ENCODE data around the gene CERS4.
"Not testable (repeated sequence)": the region's sequence is repeated elsewhere in the genome, so short reads cannot be mapped to it uniquely, and the experiment has no call there.

Gene CERS4

GRCh38 chr19:8210421-8211101, 1.4 kb downstream of the CERS4 start:
- DNase-seq (ENCODE audit: low spot score), result peak; percentile 26

DNA sequence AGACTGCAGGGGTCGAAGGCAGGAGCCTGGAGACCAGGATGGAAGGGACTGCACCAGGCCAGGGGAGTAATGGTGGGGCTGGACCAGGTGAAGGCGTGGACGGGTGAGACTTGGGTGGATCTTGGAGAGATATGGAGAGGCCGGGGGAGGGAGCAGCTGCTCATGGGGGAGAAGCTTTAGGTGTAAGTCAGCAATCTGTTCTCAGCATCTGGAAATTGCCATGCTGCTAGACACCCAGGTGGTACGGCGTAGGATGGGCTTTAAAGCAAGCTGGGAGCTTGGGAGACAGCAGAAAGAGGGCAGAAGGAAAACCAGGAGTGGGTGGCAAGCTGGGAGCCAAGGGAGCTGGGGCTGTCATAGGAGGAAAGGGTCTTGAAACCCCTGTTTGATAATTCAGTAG, 3.0 kb downstream of the CERS4 start:
- no peak for DNase-seq (ENCODE audit: low spot score)

GRCh38 chr19:8212916-8213315, 3.7 kb downstream of the CERS4 start:
- no peak for DNase-seq (ENCODE audit: low spot score)

DNA sequence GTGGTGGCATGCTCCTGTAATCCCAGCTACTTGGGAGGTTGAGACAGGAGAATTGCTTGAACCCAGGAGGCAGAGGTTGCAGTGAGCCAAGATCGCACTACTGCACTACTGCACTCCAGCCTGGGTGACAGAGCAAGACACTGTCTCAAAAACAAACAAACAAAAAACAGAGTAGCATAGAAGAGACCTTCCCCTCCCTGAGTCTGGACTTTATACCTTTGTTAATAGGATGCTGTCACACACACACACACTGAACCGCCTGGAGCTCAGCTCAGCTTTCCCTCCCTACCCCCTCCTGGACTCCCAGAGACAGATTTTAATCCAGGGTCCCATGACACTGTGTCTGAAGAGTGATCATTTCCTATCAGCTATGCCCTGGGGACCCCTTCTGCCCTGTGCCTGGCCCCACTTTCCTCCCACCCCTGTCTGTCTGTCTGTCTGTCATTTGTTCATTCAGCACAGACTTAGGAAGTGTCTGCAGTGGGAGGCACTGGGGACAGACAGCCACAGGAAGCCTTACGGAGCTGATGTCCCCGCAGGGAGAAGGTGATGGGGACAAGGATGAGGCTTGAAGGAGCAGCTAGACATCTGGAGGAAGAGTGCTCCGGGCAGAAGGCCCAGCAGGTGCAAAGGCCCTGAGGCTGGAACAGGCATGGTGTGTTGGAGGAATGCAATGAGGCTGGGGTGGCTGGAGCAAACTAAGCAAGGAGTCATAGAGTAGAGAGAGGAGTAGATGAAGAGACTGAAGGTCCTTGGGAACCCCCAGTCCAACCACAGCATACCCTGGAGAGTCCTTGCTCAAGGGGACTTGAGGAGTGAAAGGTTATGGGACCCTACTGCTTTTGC, 4.9 kb downstream of the CERS4 start:
- no peak for DNase-seq (ENCODE audit: low spot score)

GRCh38 chr19:8214802-8215201, 5.6 kb downstream of the CERS4 start:
- no peak for DNase-seq (ENCODE audit: low spot score)

- DNase-seq (ENCODE audit: low spot score), result no peak
Observed at GRCh38 chr19:8215783-8216182, 6.6 kb downstream of the CERS4 start.

GRCh38 chr19:8216357-8216756, 7.2 kb downstream of the CERS4 start:
- DNase-seq (ENCODE audit: low spot score), result no peak

DNA sequence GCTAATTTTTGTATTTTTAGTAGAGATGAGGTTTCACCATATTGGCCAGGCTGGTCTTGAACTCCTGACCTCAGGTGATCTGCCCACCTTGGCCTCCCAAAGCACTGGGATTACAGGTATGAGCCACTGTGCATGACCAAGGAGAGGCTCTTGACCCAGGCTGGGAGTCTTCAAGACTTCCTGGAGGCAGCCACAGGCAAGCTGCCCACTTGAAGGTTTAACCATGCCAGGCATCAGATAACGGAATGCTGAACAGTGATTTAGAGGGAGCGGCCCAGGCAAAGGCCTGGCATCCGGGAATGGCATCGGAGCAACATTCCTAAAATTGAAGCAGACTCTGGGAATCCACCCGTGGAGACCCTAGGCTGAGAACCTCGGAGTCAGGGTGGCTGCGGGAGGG, 9.0 kb downstream of the CERS4 start:
- DNase-seq (ENCODE audit: low spot score), result not testable (repeated sequence)

GRCh38 chr19:8220481-8220880, 11.3 kb downstream of the CERS4 start:
- DNase-seq (ENCODE audit: low spot score), result no peak

- peak; percentile 1 for DNase-seq (ENCODE audit: low spot score)
Observed at GRCh38 chr19:8221161-8221560, 12.0 kb downstream of the CERS4 start.

DNA sequence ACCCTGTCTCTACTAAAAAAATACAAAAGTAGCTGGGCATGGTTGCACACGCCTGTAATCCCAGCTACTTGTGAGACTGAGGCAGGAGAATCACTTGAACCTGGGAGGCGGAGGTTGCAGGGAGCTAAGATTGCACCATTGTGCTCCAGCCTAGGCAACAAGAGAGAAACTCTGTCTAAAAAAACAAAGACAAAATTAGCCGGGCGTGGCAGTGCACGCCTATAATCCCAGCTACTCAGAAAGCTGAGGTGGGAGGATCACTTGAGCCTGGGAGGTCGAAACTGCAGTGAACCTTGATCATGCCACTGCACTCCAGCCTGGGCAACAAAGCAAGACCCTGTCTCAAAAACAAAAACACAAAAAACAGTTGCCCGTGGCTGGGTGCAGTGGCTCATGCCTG, 14.3 kb downstream of the CERS4 start:
- DNase-seq (ENCODE audit: low spot score), result not testable (repeated sequence)

- DNase-seq (ENCODE audit: low spot score), result no peak
Observed at GRCh38 chr19:8224394-8225145, 15.4 kb downstream of the CERS4 start.

GRCh38 chr19:8231073-8231604, 22.0 kb downstream of the CERS4 start:
- no peak for DNase-seq (ENCODE audit: low spot score)

DNA sequence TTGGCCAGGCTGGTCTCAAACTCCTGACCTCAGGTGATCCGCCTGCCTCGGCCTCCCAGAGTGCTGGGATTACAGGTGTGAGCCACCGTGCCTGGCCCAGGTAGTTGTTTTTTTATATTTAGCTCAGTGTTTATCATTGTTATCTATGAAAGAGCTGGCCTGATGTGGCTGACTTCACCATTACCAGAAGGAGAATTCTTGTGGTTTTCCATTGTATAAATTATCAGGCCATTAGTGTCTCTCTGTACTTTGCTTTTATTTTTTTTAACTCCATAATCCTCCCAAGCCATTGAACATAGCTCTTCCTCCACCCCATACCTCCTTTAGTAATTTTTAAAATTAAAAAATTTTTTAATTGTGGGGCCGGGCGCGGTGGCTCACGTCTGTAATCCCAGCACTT, 24.2 kb downstream of the CERS4 start:
- DNase-seq (ENCODE audit: low spot score), result no peak

DNA sequence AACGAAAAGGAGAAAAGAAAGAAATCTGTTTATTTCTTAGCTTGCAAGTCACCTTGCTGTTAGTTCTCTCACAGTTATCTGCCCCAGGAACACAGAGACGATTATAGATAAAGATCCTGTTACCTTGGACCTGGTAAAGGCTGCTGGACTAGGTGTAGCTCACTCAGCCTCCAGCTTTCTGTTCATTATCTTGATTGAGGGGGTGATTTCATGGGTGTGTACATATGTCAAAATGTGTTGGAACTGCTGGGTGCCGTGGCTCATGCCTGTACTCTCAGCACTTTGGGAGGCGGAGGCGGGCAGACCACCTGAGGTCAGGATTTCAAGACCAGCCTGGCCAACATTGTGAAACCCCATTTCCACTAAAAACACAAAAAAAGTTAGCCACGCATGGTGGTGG, 27.9 kb downstream of the CERS4 start:
- DNase-seq (ENCODE audit: low spot score), result no peak

GRCh38 chr19:8238251-8238650, 29.1 kb downstream of the CERS4 start:
- peak; percentile 15 for DNase-seq (ENCODE audit: low spot score)

GRCh38 chr19:8239528-8240273, 30.5 kb downstream of the CERS4 start:
- peak; percentile 7 for DNase-seq (ENCODE audit: low spot score)

DNA sequence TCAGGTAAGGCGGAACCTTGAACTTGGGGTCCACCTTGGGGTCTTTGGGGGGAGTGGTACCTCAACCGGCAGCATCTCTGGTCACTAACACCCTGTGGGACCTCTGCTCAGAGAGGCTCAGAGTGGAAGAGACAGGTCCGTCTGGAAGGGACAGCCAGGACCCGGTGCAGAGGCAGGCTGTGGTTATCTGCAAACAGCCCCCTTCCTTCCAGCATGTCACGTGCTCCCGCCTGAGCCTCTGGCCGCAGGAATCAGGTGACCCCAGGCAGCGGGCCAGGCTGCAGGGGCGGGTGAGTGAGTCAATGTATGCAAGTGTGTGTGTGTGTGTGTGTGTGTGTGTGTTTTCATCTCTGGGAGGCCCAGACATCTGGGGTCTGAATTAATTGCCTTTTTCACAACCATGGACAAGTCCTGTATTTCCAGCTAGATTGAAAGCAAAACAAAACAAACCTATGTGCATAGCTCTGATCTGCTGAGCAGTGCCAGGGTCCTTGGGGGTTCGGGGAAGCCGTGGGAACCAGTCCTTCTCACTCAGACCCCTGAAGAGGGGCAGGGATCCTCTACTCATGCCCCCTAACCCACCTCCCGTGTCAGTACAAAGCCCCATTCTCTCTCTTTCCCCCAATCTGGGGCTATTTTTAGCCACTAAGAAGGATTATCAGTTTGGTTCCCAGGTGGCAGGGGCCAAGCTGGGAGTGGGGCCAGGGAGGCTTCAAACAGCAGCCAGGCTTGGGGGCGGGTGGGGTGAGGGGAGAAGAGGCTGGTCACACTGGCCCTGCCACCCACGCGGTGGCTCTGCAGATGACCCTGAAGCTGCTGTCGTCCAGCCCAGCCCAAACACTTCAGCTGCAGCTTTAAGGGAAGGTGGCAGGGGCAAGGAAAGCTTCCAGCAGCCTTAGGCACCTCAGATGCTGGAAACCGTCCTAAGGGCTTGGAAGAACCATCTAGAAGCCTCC, 31.4 kb downstream of the CERS4 start:
- DNase-seq (ENCODE audit: low spot score), result peak; percentile 98

DNA sequence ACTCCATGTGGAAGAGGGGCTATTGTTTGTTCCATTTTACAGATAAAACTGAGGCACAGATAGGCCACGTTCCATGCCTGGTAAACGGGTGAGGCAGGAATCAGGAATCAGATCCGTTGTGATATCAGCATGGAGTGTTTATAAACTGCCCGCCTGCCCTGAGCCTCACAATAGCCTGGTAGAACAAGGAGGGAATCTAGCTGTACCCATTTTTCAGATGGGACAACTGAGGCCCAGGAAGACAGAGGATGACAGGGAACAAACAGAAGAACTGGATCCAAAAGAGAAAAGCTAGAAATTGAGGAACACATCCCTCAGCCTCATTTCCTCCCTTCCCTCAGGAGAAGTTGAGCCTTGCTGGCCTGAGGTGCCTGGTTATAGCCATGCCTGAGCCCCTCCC, 32.5 kb downstream of the CERS4 start:
- DNase-seq (ENCODE audit: low spot score), result no peak

- DNase-seq (ENCODE audit: low spot score), result no peak
Observed at GRCh38 chr19:8242211-8242821, 33.1 kb downstream of the CERS4 start.
